DOHH2 (cell line): Measurements from ENCODE around the gene HDAC4.

ENCODE experiments used
- EZH2phosphoT487 ChIP-seq: fragments of 200-600 bp; sonication (generic); IDR thresholded peaks from 2 replicates; pipeline ENCODE4 v1.6.1; 2017; ENCODE audit warnings: borderline replicate concordance, mild to moderate bottlenecking, antibody characterized with exemption, low read length, moderate library complexity, mixed read lengths
- TF ChIP-seq, protein P1 (sequence below): fragments of 200-600 bp; sonication (generic); IDR thresholded peaks from one replicate; pipeline ENCODE4 v1.5.1; 2014; ENCODE audit warnings: antibody characterized with exemption, mild to moderate bottlenecking, low read depth, low read length; ENCODE audit not compliant: poor library complexity, severe bottlenecking

DNA sequence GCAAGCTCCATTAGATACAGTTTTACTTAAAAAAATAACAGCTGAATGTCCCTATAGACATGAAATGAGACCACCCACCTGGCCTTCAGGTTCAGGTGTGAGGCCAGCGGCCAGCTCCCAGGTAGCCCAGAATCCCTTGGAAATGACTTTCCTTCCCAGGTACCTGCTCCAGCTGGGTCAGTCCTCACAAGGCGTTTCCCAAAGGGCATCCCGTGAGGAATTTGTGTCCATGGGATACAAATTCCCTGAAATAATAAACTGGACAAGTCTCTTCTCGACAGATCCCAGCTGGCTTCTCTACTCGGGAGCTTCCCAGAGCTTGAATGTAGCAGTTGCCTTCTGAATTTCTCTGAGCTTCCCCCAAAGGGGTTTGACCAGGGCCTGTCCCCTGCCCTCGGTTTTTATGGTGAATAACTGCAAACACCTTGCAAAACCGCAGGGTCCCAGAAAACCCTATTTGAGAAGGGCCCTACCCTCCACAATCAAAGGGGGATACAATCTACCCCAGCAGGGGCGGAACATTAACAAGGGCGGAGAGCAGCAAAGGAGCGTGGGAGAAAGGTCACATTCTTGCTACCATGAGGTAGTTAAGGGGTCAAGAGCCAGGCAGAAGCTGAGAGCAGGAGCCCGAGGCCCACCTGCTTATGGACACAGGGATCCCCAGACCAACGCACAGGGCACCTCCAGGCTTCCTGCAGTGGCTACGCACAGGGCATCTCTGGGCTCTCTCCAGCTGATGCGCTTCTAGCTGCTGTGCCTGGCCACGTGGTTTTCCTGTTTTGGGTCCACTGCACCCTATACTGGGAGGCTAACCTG, 107.7 kb downstream of the HDAC4 start:
- TF ChIP-seq, protein P1, sequence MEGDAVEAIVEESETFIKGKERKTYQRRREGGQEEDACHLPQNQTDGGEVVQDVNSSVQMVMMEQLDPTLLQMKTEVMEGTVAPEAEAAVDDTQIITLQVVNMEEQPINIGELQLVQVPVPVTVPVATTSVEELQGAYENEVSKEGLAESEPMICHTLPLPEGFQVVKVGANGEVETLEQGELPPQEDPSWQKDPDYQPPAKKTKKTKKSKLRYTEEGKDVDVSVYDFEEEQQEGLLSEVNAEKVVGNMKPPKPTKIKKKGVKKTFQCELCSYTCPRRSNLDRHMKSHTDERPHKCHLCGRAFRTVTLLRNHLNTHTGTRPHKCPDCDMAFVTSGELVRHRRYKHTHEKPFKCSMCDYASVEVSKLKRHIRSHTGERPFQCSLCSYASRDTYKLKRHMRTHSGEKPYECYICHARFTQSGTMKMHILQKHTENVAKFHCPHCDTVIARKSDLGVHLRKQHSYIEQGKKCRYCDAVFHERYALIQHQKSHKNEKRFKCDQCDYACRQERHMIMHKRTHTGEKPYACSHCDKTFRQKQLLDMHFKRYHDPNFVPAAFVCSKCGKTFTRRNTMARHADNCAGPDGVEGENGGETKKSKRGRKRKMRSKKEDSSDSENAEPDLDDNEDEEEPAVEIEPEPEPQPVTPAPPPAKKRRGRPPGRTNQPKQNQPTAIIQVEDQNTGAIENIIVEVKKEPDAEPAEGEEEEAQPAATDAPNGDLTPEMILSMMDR, result no peak
- TF ChIP-seq EZH2phosphoT487, result no peak
